Stomach smooth muscle (tissue), 2 donors: ENCODE measurements around the gene FAM114A2.
"Not testable (repeated sequence)": the region's sequence is repeated elsewhere in the genome, so short reads cannot be mapped to it uniquely, and the experiment has no call there.

Experiments used
- H3K27ac ChIP-seq: one replicate; pipeline ENCODE4 v1.7.0; 2013; ENCODE audit warnings: mild to moderate bottlenecking, low read length, inconsistent platforms
- H3K27me3 ChIP-seq, 2 donors: one replicate each; pipeline ENCODE4 v1.7.0; 2013; ENCODE audit warnings: low read length in 2 of 2; ENCODE audit not compliant: insufficient read depth in 2 of 2, control insufficient read depth in 1 of 2
- H3K36me3 ChIP-seq, 2 donors: one replicate each; pipeline ENCODE4 v1.7.0; 2013; ENCODE audit warnings: low read length in 2 of 2; ENCODE audit not compliant: control insufficient read depth in 2 of 2, insufficient read depth in 2 of 2
- H3K4me1 ChIP-seq: one replicate; pipeline ENCODE4 v1.7.0; 2013; ENCODE audit warnings: low read length; ENCODE audit not compliant: control insufficient read depth, insufficient read depth
- H3K4me3 ChIP-seq, 2 donors: one replicate each; pipeline ENCODE4 v1.7.0; 2013; ENCODE audit warnings: low read length in 2 of 2
- H3K9ac ChIP-seq, 2 donors: one replicate each; pipeline ENCODE4 v1.7.0; 2013; ENCODE audit warnings: low read length in 2 of 2, mild to moderate bottlenecking in 1 of 2
- H3K9me3 ChIP-seq, 2 donors: one replicate each; pipeline ENCODE4 v1.7.0; 2013; ENCODE audit warnings: low read length in 2 of 2; ENCODE audit not compliant: control insufficient read depth in 2 of 2
- donor health status: healthy.
- donor health status: Pancreatic carcinoma.

FAM114A2 gene

GRCh38 chr5:154071799-154072413, 33.2 kb upstream of the FAM114A2 start:
- Histone ChIP-seq H3K9me3 (no peaks in the 10 kb centered on the region), H3K9ac (peak overlapping the region; percentile 41 to 58), H3K4me3 (peak overlapping the region in 1 of 2 donors; percentile 58), H3K27ac (no peak overlapping the region), H3K36me3 (no peaks in the 10 kb centered on the region), H3K4me1 (peaks cover 4% of the 10 kb centered on the region), H3K27me3 (no peaks in the 10 kb centered on the region)

DNA sequence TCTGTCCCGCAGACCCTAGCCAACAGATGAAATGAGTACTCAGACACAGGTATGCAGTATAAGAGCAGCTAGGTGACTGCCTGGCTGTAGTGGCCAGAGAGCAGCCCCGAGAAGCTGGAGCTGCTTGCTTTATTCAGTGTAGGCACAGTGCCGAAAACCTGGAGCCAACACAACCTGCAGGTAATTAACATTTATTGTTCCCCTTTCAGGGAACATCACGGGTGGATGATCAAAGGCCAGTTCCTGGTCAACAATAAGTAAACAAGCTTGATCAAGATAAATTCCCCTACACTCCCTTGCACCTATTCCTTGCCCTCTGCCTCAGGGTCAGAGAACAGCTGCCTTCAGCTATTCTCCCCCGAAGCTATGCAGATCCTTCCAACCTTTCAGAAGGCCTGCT, 31.1 kb upstream of the FAM114A2 start:
- H3K36me3 ChIP-seq, H3K27me3 ChIP-seq, H3K4me1 ChIP-seq, H3K4me3 ChIP-seq, H3K9me3 ChIP-seq, H3K27ac ChIP-seq, H3K9ac ChIP-seq: not testable (repeated sequence)

DNA sequence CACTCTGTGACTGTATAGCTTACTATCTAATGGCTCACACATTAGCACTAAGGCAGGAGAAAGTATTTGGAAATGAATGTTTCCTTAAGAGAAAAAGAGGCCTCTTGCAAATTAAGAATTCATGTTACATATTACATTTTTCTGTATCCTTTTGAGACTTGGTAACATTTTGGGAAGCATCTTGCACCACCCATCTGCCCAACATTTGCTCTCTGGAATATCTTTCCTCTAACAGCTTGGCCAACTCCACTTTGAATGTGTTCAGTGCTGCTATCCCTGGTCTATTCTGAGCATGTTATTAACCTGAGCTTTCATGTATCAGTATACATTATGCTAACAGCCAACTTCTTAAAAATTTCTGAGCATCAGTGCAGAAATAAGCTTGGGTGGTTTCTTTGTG, 27.3 kb upstream of the FAM114A2 start:
- H3K36me3 ChIP-seq = no peaks in the 10 kb centered on the region
- H3K27me3 ChIP-seq = no peaks in the 10 kb centered on the region
- H3K9me3 ChIP-seq = no peaks in the 10 kb centered on the region
- H3K4me1 ChIP-seq = no peaks in the 10 kb centered on the region
- H3K9ac ChIP-seq = no peak overlapping the region
- H3K4me3 ChIP-seq = no peak overlapping the region
- no peak overlapping the region for H3K27ac ChIP-seq

DNA sequence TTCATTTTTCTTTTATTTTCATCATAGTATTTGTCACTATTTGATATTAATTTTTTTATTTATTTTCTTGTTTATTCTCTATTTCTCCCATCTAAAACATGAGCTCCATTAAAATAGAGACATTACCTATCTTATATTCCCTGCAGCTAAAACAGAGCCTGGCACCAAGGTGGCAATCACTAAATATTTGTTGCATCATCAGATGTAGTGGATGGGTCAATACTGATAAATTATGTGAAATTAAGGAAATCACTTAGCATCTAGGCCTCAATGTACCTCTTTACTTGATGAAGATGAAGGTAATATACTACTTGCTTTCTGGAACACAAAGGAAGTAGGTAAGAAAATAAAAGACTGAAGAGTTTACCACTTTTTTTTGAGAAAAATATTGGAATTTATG, 24.7 kb upstream of the FAM114A2 start:
- no peaks in the 10 kb centered on the region for H3K27me3 ChIP-seq
- no peaks in the 10 kb centered on the region for H3K4me1 ChIP-seq
- no peaks in the 10 kb centered on the region for H3K36me3 ChIP-seq
- H3K27ac ChIP-seq = no peak overlapping the region
- no peaks in the 10 kb centered on the region for H3K9me3 ChIP-seq
- H3K9ac ChIP-seq = no peak overlapping the region
- H3K4me3 ChIP-seq = no peak overlapping the region

GRCh38 chr5:154060606-154061005, 21.9 kb upstream of the FAM114A2 start:
- H3K9me3 ChIP-seq = no peaks in the 10 kb centered on the region
- no peaks in the 10 kb centered on the region for H3K27me3 ChIP-seq
- peaks cover 0 to 3% of the 10 kb centered on the region in 2 donors for H3K36me3 ChIP-seq
- H3K9ac ChIP-seq = no peak overlapping the region
- no peak overlapping the region for H3K4me3 ChIP-seq
- H3K27ac ChIP-seq = no peak overlapping the region
- no peaks in the 10 kb centered on the region for H3K4me1 ChIP-seq

- H3K27ac ChIP-seq = no peak overlapping the region
- no peak overlapping the region for H3K9ac ChIP-seq
- no peaks in the 10 kb centered on the region for H3K9me3 ChIP-seq
- H3K36me3 ChIP-seq = peaks cover 2 to 6% of the 10 kb centered on the region in 2 donors
- no peak overlapping the region for H3K4me3 ChIP-seq
- no peaks in the 10 kb centered on the region for H3K4me1 ChIP-seq
- no peaks in the 10 kb centered on the region for H3K27me3 ChIP-seq
These were observed 20.9 kb upstream of the FAM114A2 start for GRCh38 chr5:154059583-154059982.

- Histone ChIP-seq H3K4me3 (no peak overlapping the region), H3K27me3 (no peaks in the 10 kb centered on the region), H3K9ac (no peak overlapping the region), H3K36me3 (peaks cover 6 to 8% of the 10 kb centered on the region in 2 donors), H3K27ac (no peak overlapping the region), H3K4me1 (no peaks in the 10 kb centered on the region), H3K9me3 (no peaks in the 10 kb centered on the region)
These were observed 20.3 kb upstream of the FAM114A2 start for GRCh38 chr5:154059039-154059430.

GRCh38 chr5:154058055-154059038, 19.6 kb upstream of the FAM114A2 start:
- Histone ChIP-seq H3K9ac (no peak overlapping the region), H3K27me3 (no peaks in the 10 kb centered on the region), H3K27ac (no peak overlapping the region), H3K4me3 (no peak overlapping the region), H3K36me3 (peaks cover 8 to 12% of the 10 kb centered on the region in 2 donors), H3K9me3 (no peaks in the 10 kb centered on the region), H3K4me1 (no peaks in the 10 kb centered on the region)

DNA sequence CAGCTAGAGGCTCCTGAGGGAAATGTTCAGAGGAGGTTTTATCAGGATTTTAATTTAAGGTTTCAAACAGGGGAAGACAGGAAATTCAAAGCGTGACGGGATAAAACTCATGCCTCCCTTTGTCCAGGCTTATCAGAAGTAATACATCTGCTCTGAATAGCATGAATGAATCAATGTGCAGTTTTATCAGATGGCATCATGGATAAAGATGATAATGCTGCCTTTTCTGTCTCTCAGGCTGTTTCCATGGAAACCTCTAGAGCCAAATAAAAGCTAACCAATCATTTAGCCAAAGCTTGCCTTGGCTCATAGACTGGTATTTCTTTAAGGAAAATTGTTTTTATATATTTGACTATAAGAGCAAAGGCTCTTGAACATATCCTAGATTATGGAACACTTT, 16.5 kb upstream of the FAM114A2 start:
- H3K36me3 ChIP-seq = peaks cover 14 to 18% of the 10 kb centered on the region in 2 donors

GRCh38 chr5:154053468-154053867, 14.8 kb upstream of the FAM114A2 start:
- Histone ChIP-seq H3K36me3 (peaks cover 14 to 18% of the 10 kb centered on the region in 2 donors), H3K27ac (no peak overlapping the region), H3K4me3 (no peak overlapping the region), H3K9me3 (no peaks in the 10 kb centered on the region), H3K9ac (no peak overlapping the region), H3K4me1 (no peaks in the 10 kb centered on the region), H3K27me3 (no peaks in the 10 kb centered on the region)

More for the DNA sequence above, 16.5 kb upstream of the FAM114A2 start:
- H3K27me3 ChIP-seq = no peaks in the 10 kb centered on the region
- no peak overlapping the region for H3K9ac ChIP-seq
- H3K27ac ChIP-seq = no peak overlapping the region
- H3K4me3 ChIP-seq = no peak overlapping the region
- no peaks in the 10 kb centered on the region for H3K4me1 ChIP-seq
- H3K9me3 ChIP-seq = no peaks in the 10 kb centered on the region

GRCh38 chr5:154049636-154050035, 10.9 kb upstream of the FAM114A2 start:
- H3K36me3 ChIP-seq = peaks cover 8 to 17% of the 10 kb centered on the region in 2 donors
- no peak overlapping the region for H3K4me3 ChIP-seq
- no peaks in the 10 kb centered on the region for H3K4me1 ChIP-seq
- H3K9ac ChIP-seq = no peak overlapping the region
- no peaks in the 10 kb centered on the region for H3K9me3 ChIP-seq
- no peaks in the 10 kb centered on the region for H3K27me3 ChIP-seq
- no peak overlapping the region for H3K27ac ChIP-seq
